HepG2 (cell line): ENCODE measurements around the gene SRSF1.

Experiments used
- DPF2 ChIP-seq: sonication (generic); formaldehyde crosslinking; IDR thresholded peaks from 2 replicates; pipeline ENCODE4 v1.4.0; 2020; ENCODE audit warnings: mild to moderate bottlenecking, low read depth, missing genetic modification reagents, borderline replicate concordance
- MXI1 ChIP-seq: IDR thresholded peaks from 3 replicates; pipeline ENCODE4 v1.6.1; 2012; ENCODE audit warnings: low read depth, low read length, inconsistent platforms, borderline replicate concordance
- POLR2A ChIP-seq, 2 experiments: IDR thresholded peaks; 2 replicates each; pipeline ENCODE4 v1.6.1; 2011; ENCODE audit warnings: low read depth in 2 of 2, low read length in 2 of 2, mild to moderate bottlenecking in 1 of 2, moderate library complexity in 1 of 2; ENCODE audit not compliant: insufficient read depth in 1 of 2
- SIN3A ChIP-seq: IDR thresholded peaks from 2 replicates; pipeline ENCODE4 v1.6.1; 2011; ENCODE audit warnings: low read depth, mild to moderate bottlenecking, control low read depth, low read length, borderline replicate concordance
- TAF15 ChIP-seq: fragments of 200-400 bp; formaldehyde crosslinking; IDR thresholded peaks from one replicate; pipeline ENCODE4 v1.6.1; 2018; ENCODE audit warnings: mild to moderate bottlenecking, low read depth, low read length; ENCODE audit not compliant: poor library complexity, severe bottlenecking
- TEAD3 ChIP-seq: optimal IDR thresholded peaks from 2 replicates; pipeline ENCODE3; 2016; ENCODE audit warnings: borderline replicate concordance
- ZBTB7B ChIP-seq: sonication (generic); formaldehyde crosslinking; IDR thresholded peaks from 2 replicates; pipeline ENCODE4 v1.4.0; 2020; ENCODE audit warnings: missing genetic modification reagents
- ZNF143 ChIP-seq: sonication (generic); formaldehyde crosslinking; IDR thresholded peaks from 2 replicates; pipeline ENCODE4 v1.4.0; 2020; ENCODE audit warnings: missing genetic modification reagents
- TF ChIP-seq, protein P1 (sequence below): sonication (generic); formaldehyde crosslinking; IDR thresholded peaks from 2 replicates; pipeline ENCODE4 v1.4.0; 2020; ENCODE audit warnings: missing genetic modification reagents

DNA sequence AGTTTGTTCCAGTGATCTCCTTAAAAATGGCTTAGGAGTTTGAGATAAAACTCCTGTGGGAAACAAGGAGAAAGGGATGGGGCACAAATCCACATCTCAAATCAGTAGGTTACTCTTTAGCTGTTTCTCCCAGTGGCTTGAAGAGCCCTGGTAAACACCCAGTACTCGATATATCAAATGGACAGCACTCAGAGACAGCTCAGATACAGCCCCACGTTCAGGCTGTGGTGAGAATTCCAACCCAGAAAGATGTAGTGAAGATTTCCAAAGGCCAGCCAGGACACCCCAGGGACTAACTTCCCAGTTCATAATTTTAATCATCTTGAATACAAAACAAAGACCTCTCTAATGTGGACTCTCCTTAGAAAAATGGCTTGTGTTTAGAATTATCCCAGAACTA, 12.6 kb downstream of the SRSF1 start:
- TF ChIP-seq ZNF143 (no peak), MXI1 (no peak), SIN3A (no peak), ZBTB7B (no peak), TEAD3 (CRISPR knock-in tag) (no peak), TAF15 (no peak), DPF2 (no peak), POLR2A (IDR thresholded peaks at IDR 0.05; ENCODE audit: insufficient read depth in 1 of 2, low read depth in 2 of 2, low read length in 2 of 2) (peak; percentile 31 to 44; a peak in 2 of 4 replicates)
- TF ChIP-seq, protein P1, sequence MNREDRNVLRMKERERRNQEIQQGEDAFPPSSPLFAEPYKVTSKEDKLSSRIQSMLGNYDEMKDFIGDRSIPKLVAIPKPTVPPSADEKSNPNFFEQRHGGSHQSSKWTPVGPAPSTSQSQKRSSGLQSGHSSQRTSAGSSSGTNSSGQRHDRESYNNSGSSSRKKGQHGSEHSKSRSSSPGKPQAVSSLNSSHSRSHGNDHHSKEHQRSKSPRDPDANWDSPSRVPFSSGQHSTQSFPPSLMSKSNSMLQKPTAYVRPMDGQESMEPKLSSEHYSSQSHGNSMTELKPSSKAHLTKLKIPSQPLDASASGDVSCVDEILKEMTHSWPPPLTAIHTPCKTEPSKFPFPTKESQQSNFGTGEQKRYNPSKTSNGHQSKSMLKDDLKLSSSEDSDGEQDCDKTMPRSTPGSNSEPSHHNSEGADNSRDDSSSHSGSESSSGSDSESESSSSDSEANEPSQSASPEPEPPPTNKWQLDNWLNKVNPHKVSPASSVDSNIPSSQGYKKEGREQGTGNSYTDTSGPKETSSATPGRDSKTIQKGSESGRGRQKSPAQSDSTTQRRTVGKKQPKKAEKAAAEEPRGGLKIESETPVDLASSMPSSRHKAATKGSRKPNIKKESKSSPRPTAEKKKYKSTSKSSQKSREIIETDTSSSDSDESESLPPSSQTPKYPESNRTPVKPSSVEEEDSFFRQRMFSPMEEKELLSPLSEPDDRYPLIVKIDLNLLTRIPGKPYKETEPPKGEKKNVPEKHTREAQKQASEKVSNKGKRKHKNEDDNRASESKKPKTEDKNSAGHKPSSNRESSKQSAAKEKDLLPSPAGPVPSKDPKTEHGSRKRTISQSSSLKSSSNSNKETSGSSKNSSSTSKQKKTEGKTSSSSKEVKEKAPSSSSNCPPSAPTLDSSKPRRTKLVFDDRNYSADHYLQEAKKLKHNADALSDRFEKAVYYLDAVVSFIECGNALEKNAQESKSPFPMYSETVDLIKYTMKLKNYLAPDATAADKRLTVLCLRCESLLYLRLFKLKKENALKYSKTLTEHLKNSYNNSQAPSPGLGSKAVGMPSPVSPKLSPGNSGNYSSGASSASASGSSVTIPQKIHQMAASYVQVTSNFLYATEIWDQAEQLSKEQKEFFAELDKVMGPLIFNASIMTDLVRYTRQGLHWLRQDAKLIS (CRISPR knock-in tag): no peak
